Endodermal cell (in vitro differentiated cells): ENCODE results near the gene IL1B. TPM values are rescaled to one million over a fixed set of nuclear protein-coding genes. Genes with fewer than 3 reads are reported as not detected.

Experiments
- DNase-seq: peaks from one replicate; pipeline ENCODE4 v3.0.0-alpha.2; 2017
- H3K27ac ChIP-seq: 2 replicates; pipeline ENCODE4 v1.5.1; 2013; ENCODE audit warnings: mild to moderate bottlenecking, low read depth, low read length, moderate library complexity
- H3K27me3 ChIP-seq: 2 replicates; pipeline ENCODE4 v1.6.1; 2013; ENCODE audit warnings: mild to moderate bottlenecking, low read length, moderate library complexity; ENCODE audit not compliant: insufficient read depth, control insufficient read depth, poor library complexity, severe bottlenecking
- H3K36me3 ChIP-seq: 2 replicates; pipeline ENCODE4 v1.7.0; 2013; ENCODE audit warnings: mild to moderate bottlenecking, low read length, moderate library complexity; ENCODE audit not compliant: control insufficient read depth, insufficient read depth
- H3K4me1 ChIP-seq: one replicate; pipeline ENCODE4 v1.7.0; 2013; ENCODE audit warnings: low read length; ENCODE audit not compliant: control insufficient read depth, insufficient read depth
- H3K4me3 ChIP-seq: 2 replicates; pipeline ENCODE4 v1.5.1; 2013; ENCODE audit warnings: mild to moderate bottlenecking, low read length, moderate library complexity
- H3K9ac ChIP-seq: 2 replicates; pipeline ENCODE4 v1.6.1; 2013; ENCODE audit warnings: mild to moderate bottlenecking, low read length, moderate library complexity; ENCODE audit not compliant: poor library complexity, severe bottlenecking; ENCODE audit errors: extremely low read depth
- H3K9me3 ChIP-seq: 2 replicates; pipeline ENCODE4 v1.6.1; 2013; ENCODE audit warnings: mild to moderate bottlenecking, low read length, moderate library complexity; ENCODE audit not compliant: control insufficient read depth
- H3K27ac Mint-ChIP-seq: 2 replicates; pipeline ENCODE4 v1.8.0; 2020; ENCODE audit warnings: mixed read lengths
- H3K27me3 Mint-ChIP-seq: 2 replicates; pipeline ENCODE4 v1.8.0; 2021; ENCODE audit warnings: mild to moderate bottlenecking, mixed read lengths; ENCODE audit not compliant: insufficient read depth
- H3K36me3 Mint-ChIP-seq: 2 replicates; pipeline ENCODE4 v1.8.0; 2020; ENCODE audit warnings: low read depth, mixed read lengths
- H3K4me1 Mint-ChIP-seq: 2 replicates; pipeline ENCODE4 v1.8.0; 2020; ENCODE audit warnings: mixed read lengths
- H3K4me3 Mint-ChIP-seq: 2 replicates; pipeline ENCODE4 v1.8.0; 2020; ENCODE audit warnings: mild to moderate bottlenecking, moderate library complexity, mixed read lengths
- H3K9me3 Mint-ChIP-seq: 2 replicates; pipeline ENCODE4 v1.8.0; 2020; ENCODE audit warnings: mild to moderate bottlenecking, mixed read lengths
- CTCF ChIP-seq: fragments of 200-600 bp; sonication (generic); conservative IDR thresholded peaks from 2 replicates; pipeline ENCODE4 v1.5.0; 2021; ENCODE audit warnings: antibody characterized with exemption, mild to moderate bottlenecking
- WGBS, 2 experiments: methylation state at CpG; one replicate each; pipeline versions ENCODE4 v1.1.5 to v1.1.7; 2013; ENCODE audit warnings: missing lambda C conversion rate in 2 of 2, mixed read lengths in 1 of 2; ENCODE audit not compliant: insufficient coverage in 1 of 2, insufficient read length in 1 of 2; 5-methylcytosine and 5-hydroxymethylcytosine counted together
- total RNA-seq, 2 donors: library from RNA; stranded (reverse); fragmentation: NEBNext Ultra II Directional in 1 of 2; extraction: Animal tissue kit (Norgen Biotek cat#: 25700) in 1 of 2; gene quantifications; 2 replicates in 1 of 2; 3 replicates in 1 of 2; pipeline ENCODE4 v1.2.1, GENCODE V29; 2021

IL1B gene
- total RNA-seq, 2 donors from 2014 or later = not detected

GRCh38 chr2:112880696-112881095, 44.1 kb upstream of the IL1B start:
- Mint-ChIP-seq H3K36me3 (no peaks in the 10 kb centered on the region), H3K9me3 (no peaks in the 10 kb centered on the region), H3K27ac (no peak overlapping the region), H3K27me3 (peaks cover 3% of the 10 kb centered on the region), H3K4me1 (peaks cover 19% of the 10 kb centered on the region), H3K4me3 (no peak overlapping the region)
- no peak for TF ChIP-seq CTCF
- no peaks in the 10 kb centered on the region for H3K4me1 ChIP-seq
- H3K9me3 ChIP-seq = no peaks in the 10 kb centered on the region
- DNase-seq = no peak
- H3K27me3 ChIP-seq = no peaks in the 10 kb centered on the region
- no peak overlapping the region for H3K9ac ChIP-seq
- 89 to 94% methylated on average over 5 to 7 of the region's 7 CpGs for WGBS, 2 experiments
- H3K36me3 ChIP-seq = no peaks in the 10 kb centered on the region
- H3K4me3 ChIP-seq = no peak overlapping the region
- H3K27ac ChIP-seq = no peak overlapping the region

GRCh38 chr2:112880091-112880531, 43.5 kb upstream of the IL1B start:
- Histone ChIP-seq H3K27ac (no peak overlapping the region), H3K4me3 (no peak overlapping the region), H3K9me3 (no peaks in the 10 kb centered on the region), H3K36me3 (no peaks in the 10 kb centered on the region), H3K27me3 (no peaks in the 10 kb centered on the region), H3K4me1 (no peaks in the 10 kb centered on the region), H3K9ac (no peak overlapping the region)
- no peak for DNase-seq
- Mint-ChIP-seq H3K36me3 (no peaks in the 10 kb centered on the region), H3K27ac (no peak overlapping the region), H3K9me3 (no peaks in the 10 kb centered on the region), H3K27me3 (peaks cover 3% of the 10 kb centered on the region), H3K4me1 (peaks cover 19% of the 10 kb centered on the region), H3K4me3 (no peak overlapping the region)
- no peak for TF ChIP-seq CTCF
- 93 to 100% methylated on average over 1 to 5 of the region's 5 CpGs for WGBS, 2 experiments

GRCh38 chr2:112879491-112880041, 43.0 kb upstream of the IL1B start:
- Histone ChIP-seq H3K36me3 (no peaks in the 10 kb centered on the region), H3K27ac (no peak overlapping the region), H3K4me1 (no peaks in the 10 kb centered on the region), H3K4me3 (no peak overlapping the region), H3K9ac (no peak overlapping the region), H3K9me3 (no peaks in the 10 kb centered on the region), H3K27me3 (no peaks in the 10 kb centered on the region)
- no peak for TF ChIP-seq CTCF
- Mint-ChIP-seq H3K9me3 (no peaks in the 10 kb centered on the region), H3K36me3 (no peaks in the 10 kb centered on the region), H3K27ac (no peak overlapping the region), H3K4me1 (peaks cover 16% of the 10 kb centered on the region), H3K4me3 (no peak overlapping the region), H3K27me3 (peaks cover 3% of the 10 kb centered on the region)
- no peak for DNase-seq
- 94 to 95% methylated on average over 4 to 6 of the region's 6 CpGs for WGBS, 2 experiments
